HL-60 (cell line): ENCODE measurements around the gene UNK.

Source experiments
- DNase-seq, 2 experiments: peaks; one replicate each; pipeline ENCODE4 v3.0.0-alpha.2; 2010 to 2020; ENCODE audit warnings: low read depth in 1 of 2, low spot score in 1 of 2
- H3K27ac ChIP-seq: fragments of 250-450 bp; sonication (Bioruptor Pico); replicated peaks from 2 replicates; pipeline ENCODE4 v1.5.1; 2020; ENCODE audit warnings: mild to moderate bottlenecking, moderate library complexity
- H3K27me3 ChIP-seq: fragments of 250-450 bp; sonication (Bioruptor Pico); 2 replicates; pipeline ENCODE4 v1.5.1; 2021; ENCODE audit warnings: mild to moderate bottlenecking, moderate library complexity; ENCODE audit not compliant: insufficient read depth, poor library complexity, severe bottlenecking
- H3K4me3 ChIP-seq: replicated peaks from 2 replicates; pipeline ENCODE4 v1.5.1; 2011; ENCODE audit warnings: mild to moderate bottlenecking, control low read depth, low read length; ENCODE audit not compliant: insufficient read depth
- GABPA ChIP-seq: IDR thresholded peaks from 2 replicates; pipeline ENCODE4 v1.6.1; 2012; ENCODE audit warnings: low read depth
- POLR2AphosphoS5 ChIP-seq: IDR thresholded peaks from 2 replicates; pipeline ENCODE4 v1.6.1; 2012; ENCODE audit warnings: low read depth
- SPI1 ChIP-seq: IDR thresholded peaks from 2 replicates; pipeline ENCODE4 v1.6.1; 2012; ENCODE audit warnings: low read depth, mild to moderate bottlenecking, borderline replicate concordance
- TF ChIP-seq, protein P1 (sequence below): IDR thresholded peaks from one replicate; pipeline ENCODE4 v1.5.1; 2011; ENCODE audit warnings: low read length, control low read depth, inconsistent platforms; ENCODE audit not compliant: insufficient read depth
- TF ChIP-seq, protein P2 (sequence below): IDR thresholded peaks from 2 replicates; pipeline ENCODE4 v1.6.1; 2012; ENCODE audit warnings: low read depth; ENCODE audit not compliant: insufficient replicate concordance

Gene UNK

DNA sequence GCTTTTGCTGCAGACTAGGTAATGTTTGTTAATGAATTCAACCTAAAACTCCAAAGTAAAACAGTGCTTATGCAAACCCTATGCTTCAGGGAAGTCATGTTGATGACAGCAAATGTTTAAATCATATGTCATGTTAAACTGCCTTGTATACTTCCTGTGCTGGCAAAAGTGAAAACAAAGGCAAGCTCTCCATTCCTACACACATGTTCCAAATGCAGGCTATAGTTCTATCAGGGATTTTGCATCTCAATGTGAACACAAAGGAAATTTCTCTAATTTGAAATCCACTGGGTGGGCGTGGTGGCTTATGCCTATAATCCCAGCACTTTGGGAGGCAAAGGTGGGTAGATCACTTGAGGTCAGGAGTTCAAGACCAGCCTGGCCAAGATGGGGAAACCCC is 19.3 kb downstream of the UNK start:
- no peak for DNase-seq
- Histone ChIP-seq H3K4me3 (no peak overlapping the region), H3K27ac (no peak overlapping the region), H3K27me3 (no peaks in the 10 kb centered on the region)
- TF ChIP-seq SPI1, result no peak
- TF ChIP-seq, protein P1, sequence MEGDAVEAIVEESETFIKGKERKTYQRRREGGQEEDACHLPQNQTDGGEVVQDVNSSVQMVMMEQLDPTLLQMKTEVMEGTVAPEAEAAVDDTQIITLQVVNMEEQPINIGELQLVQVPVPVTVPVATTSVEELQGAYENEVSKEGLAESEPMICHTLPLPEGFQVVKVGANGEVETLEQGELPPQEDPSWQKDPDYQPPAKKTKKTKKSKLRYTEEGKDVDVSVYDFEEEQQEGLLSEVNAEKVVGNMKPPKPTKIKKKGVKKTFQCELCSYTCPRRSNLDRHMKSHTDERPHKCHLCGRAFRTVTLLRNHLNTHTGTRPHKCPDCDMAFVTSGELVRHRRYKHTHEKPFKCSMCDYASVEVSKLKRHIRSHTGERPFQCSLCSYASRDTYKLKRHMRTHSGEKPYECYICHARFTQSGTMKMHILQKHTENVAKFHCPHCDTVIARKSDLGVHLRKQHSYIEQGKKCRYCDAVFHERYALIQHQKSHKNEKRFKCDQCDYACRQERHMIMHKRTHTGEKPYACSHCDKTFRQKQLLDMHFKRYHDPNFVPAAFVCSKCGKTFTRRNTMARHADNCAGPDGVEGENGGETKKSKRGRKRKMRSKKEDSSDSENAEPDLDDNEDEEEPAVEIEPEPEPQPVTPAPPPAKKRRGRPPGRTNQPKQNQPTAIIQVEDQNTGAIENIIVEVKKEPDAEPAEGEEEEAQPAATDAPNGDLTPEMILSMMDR, result no peak
- TF ChIP-seq GABPA, result no peak
- no peak for TF ChIP-seq POLR2AphosphoS5
- TF ChIP-seq, protein P2, sequence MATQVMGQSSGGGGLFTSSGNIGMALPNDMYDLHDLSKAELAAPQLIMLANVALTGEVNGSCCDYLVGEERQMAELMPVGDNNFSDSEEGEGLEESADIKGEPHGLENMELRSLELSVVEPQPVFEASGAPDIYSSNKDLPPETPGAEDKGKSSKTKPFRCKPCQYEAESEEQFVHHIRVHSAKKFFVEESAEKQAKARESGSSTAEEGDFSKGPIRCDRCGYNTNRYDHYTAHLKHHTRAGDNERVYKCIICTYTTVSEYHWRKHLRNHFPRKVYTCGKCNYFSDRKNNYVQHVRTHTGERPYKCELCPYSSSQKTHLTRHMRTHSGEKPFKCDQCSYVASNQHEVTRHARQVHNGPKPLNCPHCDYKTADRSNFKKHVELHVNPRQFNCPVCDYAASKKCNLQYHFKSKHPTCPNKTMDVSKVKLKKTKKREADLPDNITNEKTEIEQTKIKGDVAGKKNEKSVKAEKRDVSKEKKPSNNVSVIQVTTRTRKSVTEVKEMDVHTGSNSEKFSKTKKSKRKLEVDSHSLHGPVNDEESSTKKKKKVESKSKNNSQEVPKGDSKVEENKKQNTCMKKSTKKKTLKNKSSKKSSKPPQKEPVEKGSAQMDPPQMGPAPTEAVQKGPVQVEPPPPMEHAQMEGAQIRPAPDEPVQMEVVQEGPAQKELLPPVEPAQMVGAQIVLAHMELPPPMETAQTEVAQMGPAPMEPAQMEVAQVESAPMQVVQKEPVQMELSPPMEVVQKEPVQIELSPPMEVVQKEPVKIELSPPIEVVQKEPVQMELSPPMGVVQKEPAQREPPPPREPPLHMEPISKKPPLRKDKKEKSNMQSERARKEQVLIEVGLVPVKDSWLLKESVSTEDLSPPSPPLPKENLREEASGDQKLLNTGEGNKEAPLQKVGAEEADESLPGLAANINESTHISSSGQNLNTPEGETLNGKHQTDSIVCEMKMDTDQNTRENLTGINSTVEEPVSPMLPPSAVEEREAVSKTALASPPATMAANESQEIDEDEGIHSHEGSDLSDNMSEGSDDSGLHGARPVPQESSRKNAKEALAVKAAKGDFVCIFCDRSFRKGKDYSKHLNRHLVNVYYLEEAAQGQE, result no peak

DNA sequence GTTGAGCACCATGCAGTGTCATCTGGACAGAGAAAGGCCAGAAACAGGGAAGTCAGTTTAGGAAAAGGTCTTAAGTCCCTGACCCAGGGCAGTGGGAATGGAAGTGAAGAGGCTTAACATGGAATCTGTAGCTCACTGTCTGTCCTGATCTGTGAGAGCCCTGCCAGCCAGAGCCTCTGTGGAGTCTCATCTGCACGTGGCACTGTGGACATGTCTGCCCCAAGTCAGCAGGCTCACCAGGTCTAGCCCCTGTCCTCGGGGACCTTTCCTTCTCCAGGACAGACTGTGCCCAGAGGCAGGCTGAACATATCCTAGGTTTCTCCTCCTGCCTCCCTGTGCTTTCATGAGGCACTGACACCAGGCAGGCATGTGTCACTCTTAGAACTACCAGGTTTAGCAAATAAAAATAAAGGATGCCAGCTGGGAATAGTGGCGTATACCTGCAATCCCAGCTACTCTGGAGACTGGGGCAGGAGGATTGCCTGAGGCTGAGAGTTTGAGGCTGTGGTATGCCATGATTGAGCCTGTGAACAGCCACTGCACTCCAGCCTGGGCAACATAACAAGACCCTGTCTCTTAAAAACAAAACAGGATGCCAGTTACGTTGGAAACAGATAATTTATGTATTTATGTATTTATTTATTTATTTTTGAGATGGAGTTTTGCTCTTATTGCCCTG is 22.4 kb downstream of the UNK start:
- Histone ChIP-seq H3K4me3 (no peak overlapping the region), H3K27ac (no peak overlapping the region)
- TF ChIP-seq POLR2AphosphoS5, result no peak

DNA sequence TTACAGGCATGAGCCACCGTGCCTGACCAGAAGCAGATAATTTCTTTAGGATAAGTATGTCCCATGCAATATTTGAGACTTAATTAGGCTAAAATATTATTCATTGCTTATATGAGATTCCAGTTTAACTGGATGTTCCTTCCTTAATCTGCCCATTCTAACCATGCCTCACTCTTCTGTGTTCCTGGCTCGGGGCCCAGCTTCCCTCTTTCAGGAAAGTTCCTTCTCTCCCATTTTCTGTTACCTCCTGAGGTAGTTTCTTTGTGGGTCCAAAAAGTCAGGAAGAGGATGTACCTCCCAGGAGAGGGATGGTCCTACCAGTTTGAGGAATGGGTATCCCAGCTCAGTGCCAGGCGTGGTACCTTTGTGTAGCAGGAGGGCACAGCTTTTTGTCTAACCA is 23.3 kb downstream of the UNK start:
- DNase-seq, result no peak
- Histone ChIP-seq H3K27me3 (no peaks in the 10 kb centered on the region), H3K27ac (no peak overlapping the region), H3K4me3 (no peak overlapping the region)
- TF ChIP-seq, protein P2, result no peak
- TF ChIP-seq POLR2AphosphoS5, result no peak
- TF ChIP-seq SPI1, result no peak
- TF ChIP-seq, protein P1, result no peak
- no peak for TF ChIP-seq GABPA

More for the DNA sequence above, 22.4 kb downstream of the UNK start:
- DNase-seq, result no peak
- H3K27me3 ChIP-seq, result no peaks in the 10 kb centered on the region

DNA sequence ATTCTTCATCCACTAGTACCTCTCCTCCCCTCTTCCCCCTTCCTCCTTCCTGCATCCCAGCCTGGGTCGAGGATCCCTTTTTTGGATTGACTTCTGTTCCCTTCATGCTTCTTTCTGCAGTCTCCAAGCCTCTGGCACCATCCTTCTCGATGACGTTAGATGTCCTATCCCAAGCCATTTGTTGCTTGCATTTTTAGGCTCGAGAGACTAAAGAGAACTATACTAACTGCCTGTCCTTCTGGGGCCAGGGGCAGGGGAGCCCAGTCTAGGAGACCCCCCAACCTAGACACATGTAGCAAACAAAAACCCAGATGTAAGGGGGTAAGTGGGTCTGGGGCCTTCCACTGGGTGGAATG is 23.9 kb downstream of the UNK start:
- DNase-seq, result no peak
- TF ChIP-seq, protein P2, result no peak
- no peak for TF ChIP-seq POLR2AphosphoS5
- TF ChIP-seq, protein P1, result no peak
- TF ChIP-seq SPI1, result no peak
- TF ChIP-seq GABPA, result no peak
- H3K4me3 ChIP-seq, result no peak overlapping the region
- no peak overlapping the region for H3K27ac ChIP-seq
- no peaks in the 10 kb centered on the region for H3K27me3 ChIP-seq
